IMR-90 (cell line): ENCODE results near the gene LRP6. TPM values are rescaled to one million over a fixed set of nuclear protein-coding genes. Genes with fewer than 3 reads are reported as not detected.

Source experiments
- ATAC-seq: fragments of 200-7000 bp; cut with Tn5 transposase; 2 replicates; pipeline ENCODE4 v1.9.1; 2020; ENCODE audit warnings: low read depth, mild to moderate bottlenecking, moderate library complexity
- BruUV-seq: library from RNA; stranded (reverse); fragments of 400-500 nt; replicated peaks from 2 replicates; lab custom pipeline; 2021; lab: Mats Ljungman, UMichigan
- CTCF ChIA-PET: fragments of 300-600 bp; formaldehyde crosslinking; extraction: SDS; loops from one replicate; lab custom pipeline; 2021; ENCODE audit warnings: antibody characterized with exemption; lab: Yijun Ruan, JAX
- POLR2A ChIA-PET: fragments of 300-600 bp; sonication (Branson Sonifier 250); formaldehyde crosslinking; loops from one replicate; lab custom pipeline; 2022; ENCODE audit warnings: antibody characterized with exemption; ENCODE audit not compliant: unreplicated experiment; lab: Charles Lee
- DNase-seq: peaks from one replicate; pipeline ENCODE4 v3.0.0; 2013
- H2AFZ ChIP-seq: replicated peaks from 2 replicates; pipeline ENCODE3; 2013; ENCODE audit warnings: low read length, mild to moderate bottlenecking; ENCODE audit not compliant: poor library complexity
- H2AK5ac ChIP-seq: 2 replicates; pipeline ENCODE4 v1.6.1; 2013; ENCODE audit warnings: low read depth, low read length, inconsistent platforms
- H2AK9ac ChIP-seq: replicated peaks from 2 replicates; pipeline ENCODE3; 2013; ENCODE audit warnings: mild to moderate bottlenecking, low read depth, low read length, moderate library complexity; ENCODE audit not compliant: poor library complexity
- H2BK120ac ChIP-seq: 2 replicates; pipeline ENCODE4 v1.6.1; 2013; ENCODE audit warnings: low read depth, low read length, inconsistent platforms
- H2BK15ac ChIP-seq: 3 replicates; pipeline ENCODE4 v1.6.1; 2013; ENCODE audit warnings: low read depth, low read length, inconsistent platforms
- H2BK20ac ChIP-seq: 2 replicates; pipeline ENCODE4 v1.6.1; 2013; ENCODE audit warnings: low read depth, mild to moderate bottlenecking, inconsistent platforms, low read length, moderate library complexity
- H2BK5ac ChIP-seq: 2 replicates; pipeline ENCODE4 v1.6.1; 2013; ENCODE audit warnings: mild to moderate bottlenecking, low read depth, low read length, inconsistent platforms; ENCODE audit not compliant: poor library complexity, severe bottlenecking
- H3K14ac ChIP-seq: replicated peaks from 2 replicates; pipeline ENCODE4 v1.6.1; 2013; ENCODE audit warnings: low read depth, low read length, inconsistent platforms
- H3K18ac ChIP-seq: 2 replicates; pipeline ENCODE4 v1.6.1; 2013; ENCODE audit warnings: low read depth, low read length, control low read depth
- H3K23ac ChIP-seq: 2 replicates; pipeline ENCODE4 v1.6.1; 2013; ENCODE audit warnings: low read depth, low read length, inconsistent platforms
- H3K27ac ChIP-seq: 2 replicates; pipeline ENCODE4 v1.5.1; 2013; ENCODE audit warnings: mild to moderate bottlenecking, control low read depth, low read length; ENCODE audit not compliant: insufficient read depth
- H3K27me3 ChIP-seq: 2 replicates; pipeline ENCODE4 v1.6.1; 2013; ENCODE audit warnings: low read length; ENCODE audit not compliant: control insufficient read depth, insufficient read depth
- H3K36me3 ChIP-seq: 2 replicates; pipeline ENCODE4 v1.6.1; 2013; ENCODE audit warnings: low read length, mixed read lengths; ENCODE audit not compliant: control insufficient read depth, insufficient read depth
- H3K4ac ChIP-seq: 2 replicates; pipeline ENCODE4 v1.6.1; 2013; ENCODE audit warnings: low read depth, low read length, inconsistent platforms
- H3K4me1 ChIP-seq: 2 replicates; pipeline ENCODE4 v1.6.1; 2013; ENCODE audit warnings: low read length, mixed read lengths; ENCODE audit not compliant: control insufficient read depth, insufficient read depth
- H3K4me2 ChIP-seq: 2 replicates; pipeline ENCODE4 v1.6.1; 2013; ENCODE audit warnings: low read depth, mild to moderate bottlenecking, control low read depth, low read length, moderate library complexity
- H3K4me3 ChIP-seq: 2 replicates; pipeline ENCODE4 v1.5.1; 2013; ENCODE audit warnings: low read depth, mild to moderate bottlenecking, control low read depth, low read length, moderate library complexity; ENCODE audit not compliant: insufficient read depth
- H3K56ac ChIP-seq: 2 replicates; pipeline ENCODE4 v1.6.1; 2013; ENCODE audit warnings: low read length, inconsistent platforms; ENCODE audit not compliant: insufficient read depth; ENCODE audit errors: extremely low read depth
- H3K79me1 ChIP-seq, 2 experiments: 2 replicates each; pipeline ENCODE4 v1.6.1; 2013; ENCODE audit warnings: low read length in 2 of 2, inconsistent platforms in 1 of 2, low read depth in 1 of 2
- H3K9ac ChIP-seq: 2 replicates; pipeline ENCODE4 v1.6.1; 2013; ENCODE audit warnings: low read depth, low read length, control low read depth
- H3K9me1 ChIP-seq: 2 replicates; pipeline ENCODE4 v1.6.1; 2013; ENCODE audit warnings: low read length, inconsistent platforms; ENCODE audit not compliant: insufficient read depth
- H3K9me3 ChIP-seq: 2 replicates; pipeline ENCODE4 v1.6.1; 2013; ENCODE audit warnings: low read length; ENCODE audit not compliant: control insufficient read depth, insufficient read depth
- H4K20me1 ChIP-seq: 2 replicates; pipeline ENCODE4 v1.6.1; 2013; ENCODE audit warnings: low read length, inconsistent platforms; ENCODE audit not compliant: insufficient read depth
- H4K5ac ChIP-seq: 2 replicates; pipeline ENCODE4 v1.6.1; 2013; ENCODE audit warnings: mild to moderate bottlenecking, low read depth, low read length, control low read depth
- H4K8ac ChIP-seq, 2 experiments: 2 replicates each; pipeline ENCODE4 v1.6.1; 2013; ENCODE audit warnings: low read depth in 2 of 2, low read length in 2 of 2, control low read depth in 1 of 2, inconsistent platforms in 1 of 2
- H4K91ac ChIP-seq: 2 replicates; pipeline ENCODE4 v1.6.1; 2013; ENCODE audit warnings: low read depth, low read length, inconsistent platforms; ENCODE audit not compliant: insufficient read depth
- CHD1 ChIP-seq: IDR thresholded peaks from 2 replicates; pipeline ENCODE4 v1.6.1; 2012; ENCODE audit warnings: low read depth, low read length, improper control_type of control experiment
- FOS ChIP-seq: fragments of 150-350 bp; IDR thresholded peaks from 2 replicates; pipeline ENCODE4 v1.6.1; 2016; ENCODE audit warnings: low read depth, low read length
- MAFK ChIP-seq: IDR thresholded peaks from 2 replicates; pipeline ENCODE4 v1.6.1; 2012; ENCODE audit warnings: low read depth, low read length, improper control_type of control experiment
- MXI1 ChIP-seq: IDR thresholded peaks from 2 replicates; pipeline ENCODE4 v1.6.1; 2012; ENCODE audit warnings: low read depth, mild to moderate bottlenecking, low read length, moderate library complexity, borderline replicate concordance
- NFE2L2 ChIP-seq: fragments of 150-350 bp; IDR thresholded peaks from 2 replicates; pipeline ENCODE4 v1.6.1; 2016; ENCODE audit warnings: low read depth, mild to moderate bottlenecking, low read length
- RAD21 ChIP-seq: IDR thresholded peaks from 2 replicates; pipeline ENCODE4 v1.6.1; 2012; ENCODE audit warnings: low read length, improper control_type of control experiment
- RCOR1 ChIP-seq: IDR thresholded peaks from 2 replicates; pipeline ENCODE4 v1.6.1; 2012; ENCODE audit warnings: mild to moderate bottlenecking, low read length, improper control_type of control experiment; ENCODE audit not compliant: insufficient replicate concordance
- SMC3 ChIP-seq: fragments of 150-350 bp; IDR thresholded peaks from 2 replicates; pipeline ENCODE4 v1.6.1; 2016; ENCODE audit warnings: low read depth, mild to moderate bottlenecking, antibody characterized with exemption, low read length, moderate library complexity
- WGBS, 2 experiments: methylation state at CpG; one replicate each; pipeline versions ENCODE4 v1.1.5 to v1.1.7; 2013; ENCODE audit warnings: missing lambda C conversion rate in 2 of 2; ENCODE audit not compliant: insufficient read length in 1 of 2; ENCODE audit errors: extremely low coverage in 2 of 2; 5-methylcytosine and 5-hydroxymethylcytosine counted together
- dilution Hi-C: fragments of 300-500 bp; cut with HindIII; formaldehyde crosslinking; loops from one replicate; pipeline ENCODE4 v1.14.3; 2018; ENCODE audit warnings: low sequenced_read_pairs; ENCODE audit not compliant: unreplicated experiment
- in situ Hi-C: fragments of 300-500 bp; cut with MboI; formaldehyde crosslinking; loops from 3 replicates; pipeline ENCODE4 v1.14.3; 2019; ENCODE audit warnings: low sequenced_read_pairs, inconsistent platforms, mixed read lengths
- intact Hi-C: fragments of 100-400 bp; cut with micrococcal nuclease; formaldehyde crosslinking; loops from 2 replicates; pipeline ENCODE4 v1.10.0; 2022
- polyA plus RNA-seq, 3 experiments: library from polyadenylated mRNA; depleted of rRNA; stranded (reverse); fragments of >200 nt; gene quantifications; 2 replicates each; pipeline ENCODE4 v1.2.3, GENCODE V29; 2012; ENCODE audit warnings: low replicate concordance in 1 of 3
- total RNA-seq: library from RNA; depleted of rRNA; stranded (reverse); fragments of >200 nt; gene quantifications from 2 replicates; pipeline ENCODE4 v1.2.3, GENCODE V29; 2012
- TF ChIP-seq, protein P1 (sequence below): conservative IDR thresholded peaks from 2 replicates; pipeline ENCODE4 v1.5.1; 2012; ENCODE audit warnings: mild to moderate bottlenecking, low read depth, low read length, improper control_type of control experiment
- TF ChIP-seq, protein P2 (sequence below): fragments of 150-350 bp; IDR thresholded peaks from 2 replicates; pipeline ENCODE4 v1.6.1; 2016; ENCODE audit warnings: low read depth, mild to moderate bottlenecking, low read length, moderate library complexity, borderline replicate concordance

Gene LRP6
- total and polyA plus RNA-seq, 2 of the 4 experiments (the other 2 are of a cell fraction), result 14.2 to 32.1 TPM

DNA sequence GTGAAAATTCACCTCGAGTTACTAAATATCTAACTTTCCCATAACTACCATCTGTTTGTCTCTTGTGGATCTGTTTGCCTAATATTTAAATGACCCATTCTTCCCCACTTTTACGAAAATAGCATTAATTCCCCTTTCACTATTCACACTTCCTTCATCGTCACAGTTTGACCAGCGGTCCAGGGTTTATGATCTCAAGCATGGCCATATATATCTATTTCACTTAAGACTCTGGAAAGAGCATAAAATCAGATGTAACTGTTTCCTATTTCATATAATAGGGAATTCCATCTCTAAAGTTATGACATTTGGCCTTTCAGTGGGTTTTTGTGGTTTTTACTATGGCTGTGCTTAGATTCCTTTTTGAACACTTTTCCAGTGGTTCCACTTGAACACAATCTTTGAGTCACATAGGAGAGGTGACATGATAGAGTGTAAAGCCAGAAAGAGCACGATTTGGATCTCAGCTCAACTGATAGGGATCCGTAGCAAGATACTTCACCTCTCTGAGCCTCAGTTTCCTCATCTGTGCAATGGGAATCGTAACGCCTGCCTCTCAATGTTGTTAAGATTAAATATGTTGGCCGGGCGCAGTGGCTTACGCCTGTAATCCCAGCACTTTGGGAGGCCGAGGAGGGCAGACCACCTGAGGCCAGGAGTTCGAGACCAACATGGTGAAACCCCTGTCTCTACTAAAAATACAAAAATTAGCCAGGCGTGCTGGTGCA is 196.9 kb downstream of the LRP6 start:
- Histone ChIP-seq H3K18ac (no peak overlapping the region), H4K91ac (no peak overlapping the region), H2AK9ac (no peak overlapping the region), H3K27me3 (peaks cover 26% of the 10 kb centered on the region), H3K56ac (no peak overlapping the region), H2BK15ac (no peak overlapping the region), H4K5ac (no peak overlapping the region), H2AFZ (no peak overlapping the region), H3K9me3 (no peaks in the 10 kb centered on the region), H3K4me3 (no peak overlapping the region), H3K4me2 (no peak overlapping the region), H3K14ac (no peak overlapping the region), H2BK5ac (no peak overlapping the region), H2BK20ac (no peak overlapping the region), H3K9me1 (no peaks in the 10 kb centered on the region), H3K79me1 (no peaks in the 10 kb centered on the region), H3K23ac (no peak overlapping the region), H3K36me3 (no peaks in the 10 kb centered on the region), H3K4me1 (no peaks in the 10 kb centered on the region), H3K9ac (no peak overlapping the region), H2AK5ac (no peak overlapping the region), H3K27ac (no peak overlapping the region), H4K8ac (no peak overlapping the region), H3K4ac (no peak overlapping the region), H4K20me1 (no peaks in the 10 kb centered on the region), H2BK120ac (no peak overlapping the region)
- in situ Hi-C loops (no loop called here), intact Hi-C loops (no loop called here), dilution Hi-C loops (no loop called here)
- no TSS peak for BruUV-seq
- ChIA-PET POLR2A (no interaction called here), CTCF (no interaction called here)
- DNase-seq (no peak), ATAC-seq (no peak)
- TF ChIP-seq MXI1, result no peak
- no peak for TF ChIP-seq SMC3
- no peak for TF ChIP-seq NFE2L2
- TF ChIP-seq, protein P1, sequence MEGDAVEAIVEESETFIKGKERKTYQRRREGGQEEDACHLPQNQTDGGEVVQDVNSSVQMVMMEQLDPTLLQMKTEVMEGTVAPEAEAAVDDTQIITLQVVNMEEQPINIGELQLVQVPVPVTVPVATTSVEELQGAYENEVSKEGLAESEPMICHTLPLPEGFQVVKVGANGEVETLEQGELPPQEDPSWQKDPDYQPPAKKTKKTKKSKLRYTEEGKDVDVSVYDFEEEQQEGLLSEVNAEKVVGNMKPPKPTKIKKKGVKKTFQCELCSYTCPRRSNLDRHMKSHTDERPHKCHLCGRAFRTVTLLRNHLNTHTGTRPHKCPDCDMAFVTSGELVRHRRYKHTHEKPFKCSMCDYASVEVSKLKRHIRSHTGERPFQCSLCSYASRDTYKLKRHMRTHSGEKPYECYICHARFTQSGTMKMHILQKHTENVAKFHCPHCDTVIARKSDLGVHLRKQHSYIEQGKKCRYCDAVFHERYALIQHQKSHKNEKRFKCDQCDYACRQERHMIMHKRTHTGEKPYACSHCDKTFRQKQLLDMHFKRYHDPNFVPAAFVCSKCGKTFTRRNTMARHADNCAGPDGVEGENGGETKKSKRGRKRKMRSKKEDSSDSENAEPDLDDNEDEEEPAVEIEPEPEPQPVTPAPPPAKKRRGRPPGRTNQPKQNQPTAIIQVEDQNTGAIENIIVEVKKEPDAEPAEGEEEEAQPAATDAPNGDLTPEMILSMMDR, result no peak
- TF ChIP-seq CHD1, result no peak
- TF ChIP-seq FOS, result no peak
- TF ChIP-seq, protein P2, sequence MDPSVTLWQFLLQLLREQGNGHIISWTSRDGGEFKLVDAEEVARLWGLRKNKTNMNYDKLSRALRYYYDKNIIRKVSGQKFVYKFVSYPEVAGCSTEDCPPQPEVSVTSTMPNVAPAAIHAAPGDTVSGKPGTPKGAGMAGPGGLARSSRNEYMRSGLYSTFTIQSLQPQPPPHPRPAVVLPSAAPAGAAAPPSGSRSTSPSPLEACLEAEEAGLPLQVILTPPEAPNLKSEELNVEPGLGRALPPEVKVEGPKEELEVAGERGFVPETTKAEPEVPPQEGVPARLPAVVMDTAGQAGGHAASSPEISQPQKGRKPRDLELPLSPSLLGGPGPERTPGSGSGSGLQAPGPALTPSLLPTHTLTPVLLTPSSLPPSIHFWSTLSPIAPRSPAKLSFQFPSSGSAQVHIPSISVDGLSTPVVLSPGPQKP, result no peak
- TF ChIP-seq RAD21, result no peak
- TF ChIP-seq RCOR1, result no peak
- TF ChIP-seq MAFK, result no peak
- WGBS, 2 experiments, result 88 to 100% methylated on average over 2 to 8 of the region's 14 CpGs
